GM12878 (cell line): Measurements from ENCODE around the gene GSG1. TPM values are rescaled to one million over a fixed set of nuclear protein-coding genes. Genes with fewer than 3 reads are reported as not detected.
A peak's percentile ranks its signal among the peaks of the same experiment; 100 is the strongest.

ENCODE experiments used
- BMI1 ChIP-seq: fragments of 450-650 bp; IDR thresholded peaks from 2 replicates; pipeline ENCODE4 v1.6.1; 2016; ENCODE audit warnings: mild to moderate bottlenecking, moderate library complexity, borderline replicate concordance
- CEBPB ChIP-seq, 2 experiments: fragments of 150-350 bp in 1 of 2; IDR thresholded peaks; 2 replicates each; pipeline ENCODE4 v1.6.1; 2012 to 2014; ENCODE audit warnings: low read depth in 2 of 2, low read length in 2 of 2, borderline replicate concordance in 1 of 2, inconsistent platforms in 1 of 2
- EP300 ChIP-seq, 2 experiments: fragments of 150-350 bp in 1 of 2; IDR thresholded peaks; 2 replicates each; pipeline ENCODE4 v1.6.1; 2011 to 2012; ENCODE audit warnings: low read depth in 2 of 2, low read length in 2 of 2, borderline replicate concordance in 1 of 2, improper control_type of control experiment in 1 of 2, inconsistent platforms in 1 of 2; ENCODE audit not compliant: control insufficient read depth in 1 of 2
- HCFC1 ChIP-seq: fragments of 150-350 bp; IDR thresholded peaks from 2 replicates; pipeline ENCODE4 v1.6.1; 2014; ENCODE audit warnings: low read length
- KDM1A ChIP-seq: fragments of 200-600 bp; sonication (generic); IDR thresholded peaks from 2 replicates; pipeline ENCODE4 v1.6.1; 2016; ENCODE audit warnings: borderline replicate concordance
- MXI1 ChIP-seq: fragments of 150-350 bp; IDR thresholded peaks from 2 replicates; pipeline ENCODE4 v1.6.1; 2011; ENCODE audit warnings: low read depth, mild to moderate bottlenecking, inconsistent platforms, low read length, improper control_type of control experiment
- MYB ChIP-seq: fragments of 150-350 bp; IDR thresholded peaks from 2 replicates; pipeline ENCODE4 v1.6.1; 2014; ENCODE audit warnings: mild to moderate bottlenecking, low read depth, low read length, borderline replicate concordance
- NKRF ChIP-seq: fragments of 450-650 bp; conservative IDR thresholded peaks from 2 replicates; pipeline ENCODE4 v1.6.1; 2017; ENCODE audit warnings: mild to moderate bottlenecking, moderate library complexity
- PML ChIP-seq: IDR thresholded peaks from 2 replicates; pipeline ENCODE4 v1.6.1; 2012; ENCODE audit warnings: low read length, inconsistent platforms
- RELB ChIP-seq: fragments of 450-650 bp; IDR thresholded peaks from 2 replicates; pipeline ENCODE4 v1.6.1; 2017; ENCODE audit warnings: low read depth, mild to moderate bottlenecking, moderate library complexity
- SMAD1 ChIP-seq: fragments of 450-650 bp; IDR thresholded peaks from 2 replicates; pipeline ENCODE4 v1.6.1; 2018; ENCODE audit warnings: mild to moderate bottlenecking, low read depth; ENCODE audit not compliant: partially characterized antibody
- ZBTB33 ChIP-seq: fragments of 450-650 bp; IDR thresholded peaks from 2 replicates; pipeline ENCODE4 v1.6.1; 2017; ENCODE audit warnings: mild to moderate bottlenecking
- ZNF622 ChIP-seq: fragments of 450-650 bp; IDR thresholded peaks from 2 replicates; pipeline ENCODE4 v1.6.1; 2017; ENCODE audit warnings: mild to moderate bottlenecking, inconsistent platforms
- polyA plus RNA-seq, 11 experiments: library from polyadenylated mRNA; depleted of rRNA in 4 of 11; unstranded in 6 of 11; stranded (reverse) in 5 of 11; fragments of >200 nt; fragmentation: Nextera tagmentation in 4 of 11; fragmentation: Illumina TruSeq in 1 of 11; extraction: Ambion mirVana in 4 of 11; extraction: Trizol in 1 of 11; gene quantifications; 1 replicate in 1 of 11; 2 replicates in 10 of 11; pipeline versions ENCODE4 v1.2.1 to v1.2.3, GENCODE V29; 2011 to 2016; ENCODE audit warnings: inconsistent platforms in 2 of 11, missing spikeins in 2 of 11, low read depth in 1 of 11
- total RNA-seq, 4 experiments: library from RNA; depleted of rRNA in 3 of 4; stranded (reverse); fragments of >200 nt in 3 of 4; fragmentation: Illumina TruSeq in 1 of 4; extraction: Trizol in 1 of 4; gene quantifications; 2 replicates each; pipeline versions ENCODE4 v1.2.1 to v1.2.3, GENCODE V29; 2013 to 2021
- TF ChIP-seq, protein P1 (sequence below), 3 experiments: IDR thresholded peaks in 2 of 3; conservative IDR thresholded peaks in 1 of 3; 2 replicates each; pipeline ENCODE4 v1.5.1; 2011; ENCODE audit warnings: low read depth in 3 of 3, low read length in 3 of 3, mild to moderate bottlenecking in 3 of 3, control low read depth in 2 of 3, moderate library complexity in 2 of 3, inconsistent platforms in 1 of 3, mixed read lengths in 1 of 3; ENCODE audit not compliant: control insufficient read depth in 2 of 3, insufficient read depth in 1 of 3; ENCODE audit errors: extremely low read depth in 1 of 3
- TF ChIP-seq, protein P2 (sequence below): fragments of 450-650 bp; IDR thresholded peaks from 2 replicates; pipeline ENCODE4 v1.6.1; 2017; ENCODE audit warnings: mild to moderate bottlenecking, low read depth, inconsistent platforms; ENCODE audit not compliant: poor library complexity, severe bottlenecking
- TF ChIP-seq, protein P3 (sequence below): IDR thresholded peaks from 2 replicates; pipeline ENCODE4 v1.6.1; 2012; ENCODE audit warnings: low read length, inconsistent platforms

Gene GSG1
- total and polyA plus RNA-seq, 10 of the 15 experiments (the other 5 are each of a cell fraction or from before 2014, with no cell fraction given): not detected

- TF ChIP-seq ZBTB33 (no peak), RELB (no peak), NKRF (no peak), MXI1 (0 out of 2 replicates have a peak, but pooled peaks have one; percentile 29), ZNF622 (no peak), KDM1A (no peak), PML (no peak), MYB (no peak), CEBPB (IDR thresholded peaks at IDR 0.05; ENCODE audit: borderline replicate concordance in 1 of 2, low read depth in 2 of 2, low read length in 2 of 2) (no peak), BMI1 (no peak), SMAD1 (no peak), HCFC1 (peak; percentile 92), EP300 (IDR thresholded peaks at IDR 0.05; ENCODE audit: borderline replicate concordance in 1 of 2, control insufficient read depth in 1 of 2, low read depth in 2 of 2, low read length in 2 of 2) (no peak)
- TF ChIP-seq, protein P1, sequence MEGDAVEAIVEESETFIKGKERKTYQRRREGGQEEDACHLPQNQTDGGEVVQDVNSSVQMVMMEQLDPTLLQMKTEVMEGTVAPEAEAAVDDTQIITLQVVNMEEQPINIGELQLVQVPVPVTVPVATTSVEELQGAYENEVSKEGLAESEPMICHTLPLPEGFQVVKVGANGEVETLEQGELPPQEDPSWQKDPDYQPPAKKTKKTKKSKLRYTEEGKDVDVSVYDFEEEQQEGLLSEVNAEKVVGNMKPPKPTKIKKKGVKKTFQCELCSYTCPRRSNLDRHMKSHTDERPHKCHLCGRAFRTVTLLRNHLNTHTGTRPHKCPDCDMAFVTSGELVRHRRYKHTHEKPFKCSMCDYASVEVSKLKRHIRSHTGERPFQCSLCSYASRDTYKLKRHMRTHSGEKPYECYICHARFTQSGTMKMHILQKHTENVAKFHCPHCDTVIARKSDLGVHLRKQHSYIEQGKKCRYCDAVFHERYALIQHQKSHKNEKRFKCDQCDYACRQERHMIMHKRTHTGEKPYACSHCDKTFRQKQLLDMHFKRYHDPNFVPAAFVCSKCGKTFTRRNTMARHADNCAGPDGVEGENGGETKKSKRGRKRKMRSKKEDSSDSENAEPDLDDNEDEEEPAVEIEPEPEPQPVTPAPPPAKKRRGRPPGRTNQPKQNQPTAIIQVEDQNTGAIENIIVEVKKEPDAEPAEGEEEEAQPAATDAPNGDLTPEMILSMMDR (IDR thresholded peaks at IDR 0.05 in 2 of 3, conservative IDR thresholded peaks at IDR 0.05 in 1 of 3; ENCODE audit: control insufficient read depth in 2 of 3, extremely low read depth in 1 of 3, insufficient read depth in 1 of 3, low read depth in 3 of 3, low read length in 3 of 3): peak in 1 of 3 experiments; percentile 23; a peak in 1 of 6 replicates
- TF ChIP-seq, protein P2, sequence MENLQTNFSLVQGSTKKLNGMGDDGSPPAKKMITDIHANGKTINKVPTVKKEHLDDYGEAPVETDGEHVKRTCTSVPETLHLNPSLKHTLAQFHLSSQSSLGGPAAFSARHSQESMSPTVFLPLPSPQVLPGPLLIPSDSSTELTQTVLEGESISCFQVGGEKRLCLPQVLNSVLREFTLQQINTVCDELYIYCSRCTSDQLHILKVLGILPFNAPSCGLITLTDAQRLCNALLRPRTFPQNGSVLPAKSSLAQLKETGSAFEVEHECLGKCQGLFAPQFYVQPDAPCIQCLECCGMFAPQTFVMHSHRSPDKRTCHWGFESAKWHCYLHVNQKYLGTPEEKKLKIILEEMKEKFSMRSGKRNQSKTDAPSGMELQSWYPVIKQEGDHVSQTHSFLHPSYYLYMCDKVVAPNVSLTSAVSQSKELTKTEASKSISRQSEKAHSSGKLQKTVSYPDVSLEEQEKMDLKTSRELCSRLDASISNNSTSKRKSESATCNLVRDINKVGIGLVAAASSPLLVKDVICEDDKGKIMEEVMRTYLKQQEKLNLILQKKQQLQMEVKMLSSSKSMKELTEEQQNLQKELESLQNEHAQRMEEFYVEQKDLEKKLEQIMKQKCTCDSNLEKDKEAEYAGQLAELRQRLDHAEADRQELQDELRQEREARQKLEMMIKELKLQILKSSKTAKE: no peak
- TF ChIP-seq, protein P3, sequence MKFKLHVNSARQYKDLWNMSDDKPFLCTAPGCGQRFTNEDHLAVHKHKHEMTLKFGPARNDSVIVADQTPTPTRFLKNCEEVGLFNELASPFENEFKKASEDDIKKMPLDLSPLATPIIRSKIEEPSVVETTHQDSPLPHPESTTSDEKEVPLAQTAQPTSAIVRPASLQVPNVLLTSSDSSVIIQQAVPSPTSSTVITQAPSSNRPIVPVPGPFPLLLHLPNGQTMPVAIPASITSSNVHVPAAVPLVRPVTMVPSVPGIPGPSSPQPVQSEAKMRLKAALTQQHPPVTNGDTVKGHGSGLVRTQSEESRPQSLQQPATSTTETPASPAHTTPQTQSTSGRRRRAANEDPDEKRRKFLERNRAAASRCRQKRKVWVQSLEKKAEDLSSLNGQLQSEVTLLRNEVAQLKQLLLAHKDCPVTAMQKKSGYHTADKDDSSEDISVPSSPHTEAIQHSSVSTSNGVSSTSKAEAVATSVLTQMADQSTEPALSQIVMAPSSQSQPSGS: no peak
Measured at GRCh38 chr12:13044002-13044905, 59.2 kb downstream of the GSG1 start, which contains the start of gene FAM234B (continued).
